DND-41 (cell line): ENCODE results near the gene SLC4A1AP.

Source experiments
- ATAC-seq: fragments of 200-7000 bp; cut with Tn5 transposase; 3 replicates; pipeline ENCODE4 v1.9.1; 2021; ENCODE audit warnings: low read depth; ENCODE audit not compliant: insufficient read depth
- DNase-seq: peaks from one replicate; pipeline ENCODE4 v3.0.0-alpha.2; 2020
- H2AFZ ChIP-seq: 2 replicates; pipeline ENCODE4 v1.6.0; 2012; ENCODE audit warnings: low read depth, low read length
- H3K27ac ChIP-seq: 2 replicates; pipeline ENCODE4 v1.5.1; 2012; ENCODE audit warnings: low read length, inconsistent platforms
- H3K27me3 ChIP-seq: fragments of 200-600 bp; sonication (generic); 2 replicates; pipeline ENCODE4 v1.6.0; 2012; ENCODE audit warnings: low read length, mild to moderate bottlenecking, inconsistent platforms; ENCODE audit not compliant: insufficient read depth, poor library complexity
- H3K36me3 ChIP-seq: 2 replicates; pipeline ENCODE4 v1.5.1; 2012; ENCODE audit warnings: low read length, inconsistent platforms; ENCODE audit not compliant: insufficient read depth
- H3K4me1 ChIP-seq: 2 replicates; pipeline ENCODE4 v1.5.1; 2012; ENCODE audit warnings: mild to moderate bottlenecking, low read length; ENCODE audit not compliant: insufficient read depth
- H3K4me2 ChIP-seq: 2 replicates; pipeline ENCODE4 v1.6.0; 2012; ENCODE audit warnings: mild to moderate bottlenecking, moderate library complexity, low read length, inconsistent platforms; ENCODE audit not compliant: insufficient read depth
- H3K4me3 ChIP-seq, 2 experiments: fragments of 200-600 bp in 1 of 2; shearing (Covaris generic) in 1 of 2; 2 replicates each; pipeline ENCODE4 v1.5.1; 2012 to 2016; ENCODE audit warnings: inconsistent platforms in 2 of 2, low read length in 2 of 2, mild to moderate bottlenecking in 2 of 2, low read depth in 1 of 2, moderate library complexity in 1 of 2
- H3K79me2 ChIP-seq: 2 replicates; pipeline ENCODE4 v1.6.0; 2012; ENCODE audit warnings: low read length, inconsistent platforms; ENCODE audit not compliant: insufficient read depth
- H3K9ac ChIP-seq: 2 replicates; pipeline ENCODE4 v1.6.0; 2012; ENCODE audit warnings: low read depth, mild to moderate bottlenecking, inconsistent platforms, low read length, moderate library complexity
- H3K9me3 ChIP-seq: 2 replicates; pipeline ENCODE4 v1.5.1; 2012; ENCODE audit warnings: low read length, moderate library complexity, mild to moderate bottlenecking, inconsistent platforms; ENCODE audit not compliant: insufficient read depth, severe bottlenecking
- H4K20me1 ChIP-seq: 2 replicates; pipeline ENCODE4 v1.6.0; 2012; ENCODE audit warnings: low read length; ENCODE audit not compliant: insufficient read depth
- CTCF ChIP-seq: IDR thresholded peaks from 2 replicates; pipeline ENCODE4 v1.5.1; 2012; ENCODE audit warnings: borderline replicate concordance, low read length, moderate library complexity, mild to moderate bottlenecking; ENCODE audit not compliant: poor library complexity, severe bottlenecking; ENCODE audit errors: extremely low read depth
- EZH2 ChIP-seq: IDR thresholded peaks from 3 replicates; pipeline ENCODE4 v1.6.1; 2012; ENCODE audit warnings: borderline replicate concordance, low read depth, mild to moderate bottlenecking, moderate library complexity, low read length, inconsistent platforms; ENCODE audit not compliant: severe bottlenecking

The SLC4A1AP gene

GRCh38 chr2:27653397-27653796 is 10.3 kb upstream of the SLC4A1AP start:
- no peaks in the 10 kb centered on the region for H3K9me3 ChIP-seq
- TF ChIP-seq CTCF (no peak), EZH2 (no peak)
- DNase-seq (no peak), ATAC-seq (no peak)
- no peak overlapping the region for H3K9ac ChIP-seq
- no peaks in the 10 kb centered on the region for H3K27me3 ChIP-seq
- H3K79me2 ChIP-seq, result no peaks in the 10 kb centered on the region
- H2AFZ ChIP-seq, result no peak overlapping the region
- H3K4me3 ChIP-seq, result no peak overlapping the region
- H3K4me2 ChIP-seq, result no peak overlapping the region
- H3K27ac ChIP-seq, result no peak overlapping the region
- no peaks in the 10 kb centered on the region for H3K4me1 ChIP-seq
- H3K36me3 ChIP-seq, result peaks cover 89% of the 10 kb centered on the region
- H4K20me1 ChIP-seq, result no peaks in the 10 kb centered on the region

DNA sequence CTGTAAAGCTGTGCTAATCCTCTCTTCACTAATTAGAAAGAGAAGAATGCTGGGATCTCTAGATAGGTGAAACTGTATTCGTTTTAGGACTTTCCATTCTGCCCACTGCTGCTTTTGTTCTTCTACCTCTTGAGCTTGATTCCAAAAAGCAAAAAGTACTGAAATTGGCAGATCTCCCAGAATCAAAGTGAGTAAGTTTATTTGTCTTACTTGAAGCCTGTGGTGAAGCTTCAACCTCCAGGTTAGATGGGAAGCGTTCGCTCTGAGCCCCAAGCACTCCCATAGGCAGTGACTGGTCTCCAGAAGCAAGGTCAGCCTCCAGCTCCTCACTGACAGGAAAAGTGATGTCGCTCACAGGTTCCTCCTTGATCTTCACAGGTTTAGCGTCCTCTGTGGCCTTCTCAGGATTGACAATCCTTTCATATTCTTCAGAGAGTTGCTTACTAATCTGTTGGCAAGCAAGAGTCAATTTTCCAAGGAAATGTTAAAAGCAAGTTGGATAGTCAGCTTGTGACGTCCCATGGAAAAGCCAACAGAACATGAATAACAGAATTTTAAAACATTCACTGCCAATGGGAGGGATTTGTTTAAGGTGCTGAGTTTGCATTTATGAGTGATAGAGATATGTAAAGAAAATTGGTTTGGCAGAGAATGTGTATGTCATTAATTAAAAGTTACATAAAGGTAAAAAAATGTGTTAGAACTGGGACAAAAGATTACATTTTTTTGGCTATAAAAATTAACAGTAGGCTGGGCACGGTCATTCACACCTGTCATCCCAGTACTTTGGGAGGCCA is 8.3 kb upstream of the SLC4A1AP start:
- DNase-seq (no peak), ATAC-seq (no peak)
- Histone ChIP-seq H3K79me2 (no peaks in the 10 kb centered on the region), H2AFZ (no peak overlapping the region), H3K4me2 (no peak overlapping the region), H3K9me3 (no peaks in the 10 kb centered on the region), H3K9ac (no peak overlapping the region), H3K4me3 (no peak overlapping the region), H3K4me1 (no peaks in the 10 kb centered on the region), H3K27me3 (no peaks in the 10 kb centered on the region), H3K36me3 (peaks cover 88% of the 10 kb centered on the region), H3K27ac (no peak overlapping the region), H4K20me1 (no peaks in the 10 kb centered on the region)
- TF ChIP-seq EZH2 (no peak), CTCF (no peak)

DNA sequence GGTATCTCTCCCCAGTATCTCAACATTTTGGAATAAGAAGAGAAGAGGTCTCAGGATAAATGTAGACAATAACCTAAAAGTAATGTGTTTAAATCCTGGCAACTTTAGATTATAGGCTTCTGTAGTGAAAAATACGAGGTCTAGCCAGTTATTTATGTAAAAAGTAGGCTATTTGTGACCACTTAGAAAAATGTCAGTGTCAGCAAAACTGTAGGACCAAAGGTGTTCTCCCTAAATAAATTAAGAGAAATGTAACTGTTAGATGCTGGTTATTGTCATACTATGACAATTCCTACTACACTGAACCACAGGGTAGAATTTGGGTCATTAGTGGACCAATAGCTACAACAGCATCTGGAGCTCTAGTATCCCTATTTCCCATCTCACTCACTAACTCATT is 2.3 kb upstream of the SLC4A1AP start:
- Histone ChIP-seq H3K4me1 (peaks cover 43% of the 10 kb centered on the region), H3K36me3 (peaks cover 53% of the 10 kb centered on the region), H3K27me3 (no peaks in the 10 kb centered on the region), H3K4me2 (no peak overlapping the region), H3K79me2 (peaks cover 47% of the 10 kb centered on the region), H3K9me3 (no peaks in the 10 kb centered on the region), H3K9ac (no peak overlapping the region), H4K20me1 (no peaks in the 10 kb centered on the region), H3K4me3 (no peak overlapping the region), H2AFZ (no peak overlapping the region), H3K27ac (no peak overlapping the region)
- TF ChIP-seq CTCF (no peak), EZH2 (no peak)
- DNase-seq (no peak), ATAC-seq (no peak)
